Measurements from ENCODE around the gene PAOX. TPM values are rescaled to one million over a fixed set of nuclear protein-coding genes. Genes with fewer than 3 reads are reported as not detected.
"Not testable (repeated sequence)": the region's sequence is repeated elsewhere in the genome, so short reads cannot be mapped to it uniquely, and the experiment has no call there.

PAOX gene
- total RNA-seq, 4 donors from 2014 or later, result 3.5 to 11.0 (median 9.9) TPM

- 97 to 98% methylated on average over 7 of the region's 7 CpGs for WGBS, 2 donors
- no peak overlapping the region for H3K27ac ChIP-seq
- no peaks in the 10 kb centered on the region for H3K27me3 ChIP-seq
- no peak overlapping the region for H3K4me3 ChIP-seq (replicated peaks in 1 of 3)
- TF ChIP-seq CTCF (IDR thresholded peaks at IDR 0.05) (no peak), POLR2A (IDR thresholded peaks at IDR 0.05) (no peak)
- intact Hi-C loops (cut with DNase I), result no loop called here
- DNase-seq, result no peak
- no peaks in the 10 kb centered on the region for H3K4me1 ChIP-seq
- no peaks in the 10 kb centered on the region for H3K9me3 ChIP-seq
- H3K36me3 ChIP-seq, result peaks cover 6 to 16% of the 10 kb centered on the region in 2 donors
Observed at GRCh38 chr10:133411523-133412380, 32.7 kb downstream of the PAOX start.

GRCh38 chr10:133412381-133412711 is 33.3 kb downstream of the PAOX start:
- intact Hi-C loops (cut with DNase I), result no loop called here
- no peak overlapping the region for H3K27ac ChIP-seq
- no peak for DNase-seq
- no peaks in the 10 kb centered on the region for H3K4me1 ChIP-seq
- H3K27me3 ChIP-seq, result no peaks in the 10 kb centered on the region
- H3K9me3 ChIP-seq, result no peaks in the 10 kb centered on the region
- no peak overlapping the region for H3K4me3 ChIP-seq (replicated peaks in 1 of 3)
- H3K36me3 ChIP-seq, result peaks cover 6 to 16% of the 10 kb centered on the region in 2 donors
- TF ChIP-seq CTCF (IDR thresholded peaks at IDR 0.05), result no peak
- TF ChIP-seq POLR2A (IDR thresholded peaks at IDR 0.05), result no peak

- H3K36me3 ChIP-seq, result peaks cover 10 to 19% of the 10 kb centered on the region in 2 donors
Observed at GRCh38 chr10:133414401-133414800, 35.3 kb downstream of the PAOX start.

GRCh38 chr10:133415752-133416151 is 36.7 kb downstream of the PAOX start:
- no peak for DNase-seq
- H3K9me3 ChIP-seq, result no peaks in the 10 kb centered on the region
- no peak overlapping the region for H3K4me3 ChIP-seq (replicated peaks in 1 of 3)
- H3K27me3 ChIP-seq, result no peaks in the 10 kb centered on the region
- WGBS, 2 donors, result 96 to 97% methylated on average over 25 of the region's 25 CpGs
- intact Hi-C loops (cut with DNase I), result no loop called here
- H3K27ac ChIP-seq, result no peak overlapping the region
- TF ChIP-seq POLR2A (IDR thresholded peaks at IDR 0.05) (no peak), CTCF (IDR thresholded peaks at IDR 0.05) (no peak)
- peaks cover 19 to 23% of the 10 kb centered on the region in 2 donors for H3K36me3 ChIP-seq
- H3K4me1 ChIP-seq, result no peaks in the 10 kb centered on the region

More at GRCh38 chr10:133414401-133414800, 35.3 kb downstream of the PAOX start:
- intact Hi-C loops (cut with DNase I); H3K9me3 ChIP-seq; H3K4me3 ChIP-seq (replicated peaks in 1 of 3); DNase-seq; H3K27me3 ChIP-seq; H3K27ac ChIP-seq; H3K4me1 ChIP-seq: not testable (repeated sequence)
- WGBS, 2 donors, result 96 to 100% methylated on average over 6 to 15 of the region's 23 CpGs

- Histone ChIP-seq H3K9me3 (no peaks in the 10 kb centered on the region), H3K27me3 (no peaks in the 10 kb centered on the region), H3K4me1 (peaks cover 0 to 6% of the 10 kb centered on the region in 2 donors), H3K36me3 (peaks cover 17 to 29% of the 10 kb centered on the region in 2 donors), H3K4me3 (replicated peaks in 1 of 3) (no peak overlapping the region), H3K27ac (no peak overlapping the region)
- intact Hi-C loops (cut with DNase I), result no loop called here
- no peak for DNase-seq
- no peak for TF ChIP-seq CTCF (IDR thresholded peaks at IDR 0.05)
- no peak for TF ChIP-seq POLR2A (IDR thresholded peaks at IDR 0.05)
- 96 to 97% methylated on average over 9 to 11 of the region's 14 CpGs for WGBS, 2 donors
Observed at GRCh38 chr10:133418289-133418993, 39.4 kb downstream of the PAOX start.

Data from thyroid gland (tissue), 4 donors.